Gastroesophageal sphincter (tissue), 4 donors: Measurements from ENCODE around the gene EVC2. TPM values are rescaled to one million over a fixed set of nuclear protein-coding genes. Genes with fewer than 3 reads are reported as not detected.

Experiments
- ATAC-seq: fragments of 150-250 bp; one replicate; pipeline ENCODE4 v1.9.1; 2016; ENCODE audit warnings: mild to moderate bottlenecking, moderate library complexity
- H3K27ac ChIP-seq, 4 donors: fragments of 200-600 bp; sonication (generic) in 3 of 4; 1 replicate in 3 of 4; 2 replicates in 1 of 4; pipeline ENCODE4 v1.5.1; 2016 to 2019
- H3K27me3 ChIP-seq: fragments of 200-600 bp; sonication (generic); one replicate; pipeline ENCODE4 v1.5.1; 2019
- H3K36me3 ChIP-seq, 2 donors: fragments of 200-600 bp; sonication (generic); one replicate each; pipeline ENCODE4 v1.5.1; 2019; ENCODE audit warnings: control low read depth in 1 of 2
- H3K4me1 ChIP-seq, 3 donors: fragments of 200-600 bp; sonication (generic); 1 replicate in 2 of 3; 2 replicates in 1 of 3; pipeline ENCODE4 v1.5.1; 2016 to 2019; ENCODE audit warnings: control low read depth in 2 of 3
- H3K4me3 ChIP-seq, 2 donors: fragments of 200-600 bp; sonication (generic); one replicate each; pipeline ENCODE4 v1.5.1; 2019; ENCODE audit warnings: mild to moderate bottlenecking in 1 of 2, moderate library complexity in 1 of 2
- H3K9me3 ChIP-seq, 3 donors: fragments of 200-600 bp; sonication (generic); one replicate each; pipeline ENCODE4 v1.5.1; 2017 to 2019; ENCODE audit warnings: control low read depth in 2 of 3
- EP300 ChIP-seq: sonication (generic); formaldehyde crosslinking; IDR thresholded peaks from one replicate; pipeline ENCODE4 v1.6.1; 2017; ENCODE audit warnings: antibody characterized with exemption, mild to moderate bottlenecking
- POLR2A ChIP-seq, 2 donors: fragments of 450-650 bp; IDR thresholded peaks; one replicate each; pipeline ENCODE4 v1.6.1; 2017; ENCODE audit warnings: antibody characterized with exemption in 2 of 2, mild to moderate bottlenecking in 2 of 2, moderate library complexity in 1 of 2
- POLR2AphosphoS5 ChIP-seq: sonication (generic); formaldehyde crosslinking; IDR thresholded peaks from one replicate; pipeline ENCODE4 v1.6.1; 2017; ENCODE audit warnings: antibody characterized with exemption
- WGBS, 2 donors: methylation state at CpG; one replicate each; pipeline ENCODE4 v1.1.5; 2018; ENCODE audit warnings: low coverage in 1 of 2; 5-methylcytosine and 5-hydroxymethylcytosine counted together
- total RNA-seq, 4 donors: library from RNA; depleted of rRNA; stranded (reverse); fragments of >200 nt; gene quantifications; one replicate each; pipeline ENCODE4 v1.1.0, GENCODE V29; 2016
- TF ChIP-seq, protein P1 (sequence below), 4 experiments: fragments of 200-600 bp in 2 of 4; fragments of 450-650 bp in 2 of 4; sonication (generic) in 1 of 4; IDR thresholded peaks; one replicate each; pipeline ENCODE4 v1.5.1; 2017 to 2019; ENCODE audit warnings: antibody characterized with exemption in 4 of 4, mild to moderate bottlenecking in 2 of 4, moderate library complexity in 2 of 4

Gene EVC2
- total RNA-seq, 4 donors from 2014 or later = 9.3 to 16.3 (median 12.4) TPM

GRCh38 chr4:5746250-5746649 is 37.9 kb upstream of the EVC2 start:
- H3K36me3 ChIP-seq = peaks cover 0 to 96% of the 10 kb centered on the region in 2 donors
- no peak for ATAC-seq

GRCh38 chr4:5742968-5743367 is 34.6 kb upstream of the EVC2 start:
- no peaks in the 10 kb centered on the region for H3K9me3 ChIP-seq

More at GRCh38 chr4:5746250-5746649, 37.9 kb upstream of the EVC2 start:
- 92% methylated on average over 2 of the region's 5 CpGs; no CpG with 5 or more reads in 1 of the 2 donors for WGBS, 2 donors
- H3K4me1 ChIP-seq = peaks cover 0 to 11% (median 0%) of the 10 kb centered on the region in 3 donors
- H3K9me3 ChIP-seq = no peaks in the 10 kb centered on the region
- no peak for TF ChIP-seq POLR2AphosphoS5
- no peak for TF ChIP-seq POLR2A (IDR thresholded peaks at IDR 0.05)
- TF ChIP-seq EP300 = no peak
- TF ChIP-seq, protein P1, sequence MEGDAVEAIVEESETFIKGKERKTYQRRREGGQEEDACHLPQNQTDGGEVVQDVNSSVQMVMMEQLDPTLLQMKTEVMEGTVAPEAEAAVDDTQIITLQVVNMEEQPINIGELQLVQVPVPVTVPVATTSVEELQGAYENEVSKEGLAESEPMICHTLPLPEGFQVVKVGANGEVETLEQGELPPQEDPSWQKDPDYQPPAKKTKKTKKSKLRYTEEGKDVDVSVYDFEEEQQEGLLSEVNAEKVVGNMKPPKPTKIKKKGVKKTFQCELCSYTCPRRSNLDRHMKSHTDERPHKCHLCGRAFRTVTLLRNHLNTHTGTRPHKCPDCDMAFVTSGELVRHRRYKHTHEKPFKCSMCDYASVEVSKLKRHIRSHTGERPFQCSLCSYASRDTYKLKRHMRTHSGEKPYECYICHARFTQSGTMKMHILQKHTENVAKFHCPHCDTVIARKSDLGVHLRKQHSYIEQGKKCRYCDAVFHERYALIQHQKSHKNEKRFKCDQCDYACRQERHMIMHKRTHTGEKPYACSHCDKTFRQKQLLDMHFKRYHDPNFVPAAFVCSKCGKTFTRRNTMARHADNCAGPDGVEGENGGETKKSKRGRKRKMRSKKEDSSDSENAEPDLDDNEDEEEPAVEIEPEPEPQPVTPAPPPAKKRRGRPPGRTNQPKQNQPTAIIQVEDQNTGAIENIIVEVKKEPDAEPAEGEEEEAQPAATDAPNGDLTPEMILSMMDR (IDR thresholded peaks at IDR 0.05) = no peak
- no peak overlapping the region for H3K27ac ChIP-seq
- no peak overlapping the region for H3K4me3 ChIP-seq
- no peaks in the 10 kb centered on the region for H3K27me3 ChIP-seq

GRCh38 chr4:5742388-5742787 is 34.0 kb upstream of the EVC2 start:
- WGBS, 2 donors = 94% methylated on average over 2 of the region's 2 CpGs; no CpG with 5 or more reads in 1 of the 2 donors
- Histone ChIP-seq H3K9me3 (no peaks in the 10 kb centered on the region), H3K4me1 (peaks cover 0 to 6% (median 0%) of the 10 kb centered on the region in 3 donors), H3K36me3 (peaks cover 0 to 78% of the 10 kb centered on the region in 2 donors), H3K27me3 (no peaks in the 10 kb centered on the region), H3K27ac (no peak overlapping the region), H3K4me3 (no peak overlapping the region)
- TF ChIP-seq, protein P1 (IDR thresholded peaks at IDR 0.05) = no peak
- no peak for TF ChIP-seq POLR2A (IDR thresholded peaks at IDR 0.05)
- no peak for TF ChIP-seq POLR2AphosphoS5
- no peak for TF ChIP-seq EP300
- ATAC-seq = no peak

More at GRCh38 chr4:5742968-5743367, 34.6 kb upstream of the EVC2 start:
- TF ChIP-seq, protein P1 (IDR thresholded peaks at IDR 0.05) = no peak
- TF ChIP-seq POLR2AphosphoS5 (no peak), EP300 (no peak), POLR2A (IDR thresholded peaks at IDR 0.05) (no peak)
- no peak for ATAC-seq
- Histone ChIP-seq H3K27ac (no peak overlapping the region), H3K4me1 (peaks cover 0 to 11% (median 0%) of the 10 kb centered on the region in 3 donors), H3K27me3 (no peaks in the 10 kb centered on the region), H3K4me3 (no peak overlapping the region), H3K36me3 (peaks cover 0 to 78% of the 10 kb centered on the region in 2 donors)
- 96% methylated on average over 2 of the region's 2 CpGs; no CpG with 5 or more reads in 1 of the 2 donors for WGBS, 2 donors

- TF ChIP-seq, protein P1 (IDR thresholded peaks at IDR 0.05) = no peak
- no peak for TF ChIP-seq POLR2AphosphoS5
- no peak for TF ChIP-seq EP300
- TF ChIP-seq POLR2A (IDR thresholded peaks at IDR 0.05) = no peak
- Histone ChIP-seq H3K9me3 (no peaks in the 10 kb centered on the region), H3K27ac (no peak overlapping the region), H3K4me3 (no peak overlapping the region), H3K36me3 (peaks cover 0 to 80% of the 10 kb centered on the region in 2 donors), H3K4me1 (no peaks in the 10 kb centered on the region), H3K27me3 (no peaks in the 10 kb centered on the region)
- ATAC-seq = no peak
- 93 to 100% methylated on average over 2 of the region's 2 CpGs for WGBS, 2 donors
Measured at GRCh38 chr4:5738061-5738460, 29.7 kb upstream of the EVC2 start.

DNA sequence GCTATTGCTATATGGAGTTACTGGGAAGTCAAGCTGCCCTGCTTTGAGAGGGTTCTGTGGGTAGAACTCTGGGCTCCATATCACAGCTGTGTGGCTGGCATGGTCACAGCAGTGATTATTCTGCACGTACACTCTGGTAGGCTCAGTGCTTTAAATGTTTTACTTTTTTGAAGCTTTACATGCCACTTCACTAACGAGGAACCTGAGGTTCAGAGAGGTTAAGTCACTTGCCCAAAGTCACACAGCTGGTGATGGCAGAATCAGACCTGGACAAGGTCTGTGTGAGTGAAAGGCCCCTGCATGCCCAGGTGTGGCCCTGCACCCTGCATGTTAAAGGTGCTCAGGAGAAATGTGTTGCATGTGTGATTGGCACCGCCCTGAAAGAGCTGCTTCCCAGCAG is 27.1 kb upstream of the EVC2 start:
- ATAC-seq = no peak

More for the DNA sequence above, 27.1 kb upstream of the EVC2 start:
- H3K36me3 ChIP-seq = peaks cover 0 to 82% of the 10 kb centered on the region in 2 donors
- no peak overlapping the region for H3K27ac ChIP-seq
- H3K9me3 ChIP-seq = no peaks in the 10 kb centered on the region
- H3K4me1 ChIP-seq = no peaks in the 10 kb centered on the region
- no peaks in the 10 kb centered on the region for H3K27me3 ChIP-seq
- WGBS, 2 donors = 79% methylated on average over 3 of the region's 3 CpGs; no CpG with 5 or more reads in 1 of the 2 donors
- TF ChIP-seq POLR2A (IDR thresholded peaks at IDR 0.05) (no peak), EP300 (no peak), POLR2AphosphoS5 (no peak)
- TF ChIP-seq, protein P1 (IDR thresholded peaks at IDR 0.05) = no peak
- H3K4me3 ChIP-seq = no peak overlapping the region
